Bone marrow (tissue), 2 donors: ENCODE measurements around the gene C6orf89.

Experiments
- DNase-seq, 2 donors: peaks; one replicate each; lab custom pipeline; 2025; lab: John Stamatoyannopoulos, UW

Gene C6orf89, protein sequence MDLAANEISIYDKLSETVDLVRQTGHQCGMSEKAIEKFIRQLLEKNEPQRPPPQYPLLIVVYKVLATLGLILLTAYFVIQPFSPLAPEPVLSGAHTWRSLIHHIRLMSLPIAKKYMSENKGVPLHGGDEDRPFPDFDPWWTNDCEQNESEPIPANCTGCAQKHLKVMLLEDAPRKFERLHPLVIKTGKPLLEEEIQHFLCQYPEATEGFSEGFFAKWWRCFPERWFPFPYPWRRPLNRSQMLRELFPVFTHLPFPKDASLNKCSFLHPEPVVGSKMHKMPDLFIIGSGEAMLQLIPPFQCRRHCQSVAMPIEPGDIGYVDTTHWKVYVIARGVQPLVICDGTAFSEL

DNA sequence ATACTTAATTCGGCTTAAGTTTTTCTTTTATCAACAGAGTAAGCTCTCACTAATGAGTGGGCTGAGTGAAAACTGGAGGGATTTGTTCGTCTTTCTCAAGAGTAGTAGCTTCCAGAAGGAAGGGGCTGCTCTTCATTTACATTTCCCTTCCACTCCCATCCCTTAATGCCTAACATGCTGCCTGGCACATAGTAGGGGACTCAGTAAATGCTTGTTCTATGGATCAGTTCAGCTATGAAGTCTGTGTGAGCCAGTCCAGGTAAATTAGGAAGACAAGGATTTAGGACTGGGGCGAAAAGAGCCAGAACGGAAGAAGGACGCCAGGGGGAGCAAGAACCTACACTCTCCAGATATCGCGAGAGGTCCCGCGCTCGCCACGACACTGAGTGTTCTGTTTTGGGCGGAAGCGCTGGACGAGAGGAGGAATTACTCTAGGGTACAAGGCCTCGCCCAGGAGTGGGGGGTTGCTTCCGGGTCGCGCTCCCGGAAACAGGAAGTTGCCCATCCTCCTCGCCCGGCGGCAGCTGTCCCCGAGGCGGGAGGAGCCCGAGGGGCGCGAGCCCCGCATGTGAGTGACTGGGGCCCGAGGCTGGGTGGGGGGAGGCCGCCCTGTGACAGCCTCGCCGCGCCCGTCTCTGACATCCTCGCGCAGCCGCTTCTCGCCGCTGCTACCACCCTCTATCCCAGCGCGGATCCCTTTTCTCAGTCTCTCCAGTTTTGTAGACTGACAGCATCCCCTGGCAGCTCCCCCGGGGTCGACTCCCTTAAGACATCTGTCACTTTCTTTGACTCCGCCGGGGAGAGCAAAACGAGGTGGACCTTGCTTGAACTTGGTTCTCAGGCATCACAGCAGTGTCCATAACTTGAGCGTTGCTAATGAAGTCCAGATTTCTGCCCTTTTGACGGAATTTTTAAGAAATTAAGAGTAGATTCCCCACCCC lies at the start of gene C6orf89:
TSS of gene C6orf89 (plus strand) at position 492 of the 941 bp plus-strand sequence. CDS start 13,493 bp downstream, outside the sequence.
- peak; percentile 87 to 96 for DNase-seq

DNA sequence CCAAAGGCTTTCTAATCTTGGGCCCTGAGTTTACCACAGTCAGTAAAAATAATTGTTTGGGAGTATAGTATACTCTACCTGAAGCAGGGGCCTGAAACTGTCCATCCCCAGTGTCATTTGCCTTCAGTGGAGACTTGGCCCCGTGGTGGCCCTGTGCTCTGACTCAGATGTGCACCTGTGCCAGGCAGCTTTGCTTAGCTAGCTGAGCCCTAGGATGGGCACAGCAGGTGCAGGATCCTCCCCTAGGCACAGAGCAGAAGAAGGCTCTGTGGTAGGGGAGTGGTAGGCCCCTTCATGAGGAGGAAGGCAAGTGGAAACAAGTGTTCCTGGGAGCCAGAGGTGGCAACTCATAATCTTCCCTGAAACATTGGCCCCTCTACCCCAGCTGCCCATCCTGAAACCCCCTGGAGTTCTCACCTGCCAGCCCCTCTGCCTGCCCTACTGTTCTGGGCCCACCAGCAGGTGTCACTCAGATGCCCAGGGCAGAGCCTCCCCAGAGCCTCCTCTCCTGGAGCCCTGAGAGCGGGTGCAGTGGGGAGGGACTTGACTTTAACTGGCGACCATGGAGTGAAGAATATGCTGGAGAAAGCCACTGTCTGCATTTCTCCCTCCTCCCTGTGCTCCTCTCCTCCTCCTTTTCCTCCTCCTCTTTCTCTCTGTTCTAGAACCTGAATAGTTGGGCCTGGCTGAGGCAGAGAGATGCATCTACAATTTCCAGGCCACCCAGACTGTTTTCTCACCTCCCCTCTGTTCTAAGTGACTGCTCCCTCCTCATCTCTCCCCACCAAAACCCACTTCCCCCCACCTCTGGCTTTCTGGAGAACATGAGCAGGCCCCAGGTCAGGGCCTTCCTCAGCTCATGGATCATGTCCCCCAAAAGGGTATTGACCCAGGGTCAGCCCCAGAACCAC lies 49.4 kb upstream of the C6orf89 start:
- no peak for DNase-seq

DNA sequence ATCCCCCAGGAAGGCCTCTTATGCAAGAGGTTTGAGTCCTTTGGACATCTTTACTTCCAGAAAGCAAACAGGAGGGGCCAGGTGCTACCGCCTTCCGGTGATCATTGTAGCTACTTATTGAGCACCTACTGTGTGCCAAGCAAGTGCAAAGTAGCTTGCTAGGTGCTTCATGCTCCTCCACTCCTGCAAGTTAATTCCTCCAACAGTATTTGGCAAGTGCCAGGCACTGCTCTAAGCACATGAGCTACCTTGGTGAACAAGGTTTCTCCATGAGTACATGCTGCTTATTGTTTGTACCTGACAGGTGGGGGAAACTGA lies 48.8 kb upstream of the C6orf89 start:
- DNase-seq = no peak

DNA sequence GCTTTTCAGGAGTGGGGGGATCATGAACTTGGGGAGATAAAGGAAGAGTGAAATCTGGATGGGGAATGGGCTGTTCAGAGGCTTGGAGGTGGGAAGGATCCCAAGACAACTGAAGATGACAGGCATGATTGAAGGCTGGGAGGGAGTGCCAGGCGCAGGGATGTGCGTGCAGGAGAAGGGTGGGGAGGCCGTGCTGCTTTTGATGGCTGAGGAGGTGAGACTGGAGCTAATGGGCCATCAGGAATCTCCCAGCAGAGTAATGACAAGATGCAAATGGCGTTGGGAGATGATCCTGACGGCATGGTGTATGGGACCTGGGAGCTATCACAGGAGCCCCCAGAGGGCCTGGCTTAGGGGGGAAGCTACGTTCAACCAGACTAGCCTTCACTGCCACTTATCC lies 48.1 kb upstream of the C6orf89 start:
- no peak for DNase-seq

DNA sequence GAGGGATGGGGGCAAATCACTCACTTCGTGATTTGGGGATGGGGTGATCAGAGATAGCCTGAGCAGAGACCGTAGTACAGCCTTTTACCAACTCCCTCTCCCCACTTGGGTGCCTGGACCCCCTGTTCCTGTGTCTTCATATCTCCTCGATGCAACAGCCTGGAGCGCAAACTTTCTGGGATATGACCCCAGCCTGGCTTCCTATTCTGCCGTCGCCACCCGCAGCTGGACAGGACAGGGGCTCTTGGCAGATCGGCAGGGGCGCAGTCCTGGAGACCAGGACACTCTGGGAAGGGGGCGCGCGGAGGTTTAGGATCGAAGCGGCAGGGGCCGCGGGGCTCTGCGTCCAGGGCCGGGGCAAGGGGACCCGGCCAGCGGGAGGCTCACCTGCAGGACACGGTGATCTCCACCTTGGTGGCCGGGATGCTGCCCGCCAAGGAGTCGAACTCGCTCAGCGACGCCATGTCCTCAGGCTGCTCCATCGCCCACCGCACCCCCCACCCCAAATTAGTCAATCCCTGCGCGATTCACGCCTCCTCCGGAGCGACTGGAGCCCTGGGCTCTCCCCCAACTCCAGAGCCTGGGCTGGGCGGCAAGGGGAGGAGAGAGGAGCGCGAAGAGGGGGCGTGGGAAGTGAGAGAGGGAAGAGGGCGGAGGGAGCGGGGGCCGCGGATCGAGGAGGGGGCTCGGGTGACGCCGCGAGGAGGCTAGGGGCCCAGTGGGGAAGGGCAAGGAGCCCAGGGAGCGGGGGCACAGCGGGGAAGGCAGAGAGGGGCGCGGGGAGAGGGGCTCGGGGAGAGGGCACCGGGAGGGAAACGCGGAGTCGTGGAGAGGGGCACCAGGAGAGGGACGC lies 46.6 kb upstream of the C6orf89 start, which contains the start of gene CPNE5:
TSS of gene CPNE5 (minus strand) at position 549 of the 853 bp plus-strand sequence. CDS start at position 482, 67 bp downstream.
- DNase-seq = no peak

DNA sequence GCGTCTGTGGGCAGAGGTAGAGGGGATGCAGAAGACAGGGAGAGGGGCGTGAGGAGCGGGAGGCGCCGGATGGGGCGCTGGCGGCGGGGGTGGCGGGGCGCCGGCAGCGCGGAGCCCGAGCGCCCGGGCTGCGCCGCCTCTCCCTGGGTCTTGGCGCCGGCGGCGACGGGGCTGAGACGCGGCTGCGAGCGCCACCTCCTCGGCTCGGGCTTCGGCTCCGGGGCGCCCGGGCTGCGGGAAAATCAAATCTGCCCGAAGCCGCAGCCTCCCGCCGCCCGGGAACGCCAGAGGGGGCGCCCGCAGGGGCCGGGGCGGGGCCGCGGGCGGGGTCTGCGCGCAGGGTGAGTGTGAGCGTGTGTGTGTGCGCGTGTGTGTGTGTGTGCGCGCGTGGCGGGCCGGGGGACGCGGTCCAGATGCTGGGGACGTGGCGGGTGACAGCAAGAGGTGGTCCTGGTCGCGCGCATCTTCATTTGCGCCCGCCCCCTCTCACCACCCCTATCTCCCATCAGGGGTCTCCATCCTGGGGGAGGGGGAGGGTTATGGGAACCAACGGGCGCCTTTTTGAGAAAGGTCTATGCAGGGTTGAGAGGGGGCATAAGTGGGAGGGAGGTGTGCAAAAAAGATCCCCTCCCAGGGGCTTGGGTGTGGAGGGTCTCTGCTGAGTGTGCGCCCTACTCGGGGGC lies 45.9 kb upstream of the C6orf89 start:
- DNase-seq = no peak

DNA sequence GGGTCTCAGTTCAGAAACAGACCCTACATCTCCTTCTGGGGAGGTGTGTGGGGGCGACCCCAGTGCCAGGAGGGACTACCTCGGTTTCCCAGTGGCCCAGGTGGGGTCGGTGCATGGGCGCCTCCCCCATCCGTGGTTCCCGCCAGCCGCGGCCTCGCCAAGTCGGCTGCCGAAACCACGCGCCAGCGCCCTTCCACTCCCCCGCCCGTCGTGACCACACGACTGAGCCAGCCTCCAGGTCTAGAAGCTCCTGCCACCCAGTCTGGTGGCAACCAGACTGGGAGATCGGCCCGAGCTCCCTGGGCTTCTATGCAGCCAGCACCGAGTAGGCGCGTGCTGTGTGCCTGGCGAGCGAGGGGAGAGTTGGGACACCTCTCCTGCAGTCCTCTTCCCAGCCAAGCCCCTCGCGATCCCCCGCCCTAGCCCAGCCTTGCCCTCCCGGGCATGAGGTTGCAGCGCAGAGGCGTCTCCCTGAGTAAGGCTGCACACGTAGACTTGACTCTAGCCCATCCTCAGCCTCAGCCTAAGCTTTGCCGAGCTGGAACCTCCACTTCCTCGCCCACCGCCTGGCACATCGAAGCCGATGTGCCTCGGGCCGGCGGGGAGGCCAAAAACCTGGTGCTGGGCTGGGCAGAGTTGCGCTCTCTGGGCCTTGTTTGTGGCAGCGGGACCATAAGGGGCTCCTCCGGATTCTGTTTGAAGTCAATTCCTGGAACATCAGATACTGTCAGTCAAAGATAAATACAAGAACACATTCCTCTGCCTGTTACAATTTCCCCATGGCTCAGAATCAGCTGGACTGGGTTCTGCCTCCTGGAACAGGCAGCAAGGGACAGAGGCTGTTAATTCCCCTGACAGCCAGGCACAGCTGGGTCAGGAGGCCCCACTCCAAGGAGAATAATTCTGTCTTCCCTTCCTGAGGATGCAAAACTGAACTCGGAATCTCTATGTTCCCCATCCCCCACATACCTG lies 45.0 kb upstream of the C6orf89 start:
- DNase-seq = no peak

DNA sequence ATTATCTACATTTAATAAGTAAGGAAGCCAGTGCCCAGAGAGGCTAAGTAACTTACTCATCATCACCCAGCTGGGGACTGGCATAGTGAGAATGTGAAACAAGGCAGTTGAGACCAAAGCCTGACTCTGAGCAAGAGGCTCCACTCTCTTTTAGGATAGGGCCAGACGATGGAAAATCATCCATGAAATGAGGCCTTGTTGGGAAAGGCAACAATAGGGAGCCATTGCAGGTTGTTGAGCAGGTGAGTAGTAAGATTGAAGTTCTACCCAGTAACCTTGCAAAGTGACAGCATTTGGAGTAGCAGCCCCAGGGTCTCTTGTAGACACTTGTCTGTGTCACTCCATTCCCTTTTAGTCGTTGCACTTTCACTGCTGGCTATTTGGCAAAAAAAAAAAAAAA lies 44.0 kb upstream of the C6orf89 start:
- no peak for DNase-seq

DNA sequence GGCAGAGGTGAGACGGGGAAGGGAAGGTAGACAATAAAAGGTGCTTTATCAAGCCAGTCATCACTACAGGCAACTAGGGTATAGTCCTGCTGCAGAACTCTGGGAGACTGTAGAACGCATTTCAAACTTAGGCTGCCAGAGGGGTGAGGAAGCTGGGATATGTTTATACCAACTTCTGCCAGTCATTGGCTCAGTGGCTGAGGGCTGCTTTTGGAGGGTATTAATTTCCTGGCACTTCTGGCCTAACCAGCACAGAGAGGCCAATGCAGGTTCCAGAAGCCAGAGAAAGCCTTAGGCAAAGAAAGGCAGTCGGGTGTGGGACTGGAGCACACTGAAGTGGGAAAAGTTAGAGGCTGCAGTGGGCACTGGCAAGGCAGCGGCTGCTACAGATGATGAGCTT lies 42.6 kb upstream of the C6orf89 start:
- DNase-seq = no peak

DNA sequence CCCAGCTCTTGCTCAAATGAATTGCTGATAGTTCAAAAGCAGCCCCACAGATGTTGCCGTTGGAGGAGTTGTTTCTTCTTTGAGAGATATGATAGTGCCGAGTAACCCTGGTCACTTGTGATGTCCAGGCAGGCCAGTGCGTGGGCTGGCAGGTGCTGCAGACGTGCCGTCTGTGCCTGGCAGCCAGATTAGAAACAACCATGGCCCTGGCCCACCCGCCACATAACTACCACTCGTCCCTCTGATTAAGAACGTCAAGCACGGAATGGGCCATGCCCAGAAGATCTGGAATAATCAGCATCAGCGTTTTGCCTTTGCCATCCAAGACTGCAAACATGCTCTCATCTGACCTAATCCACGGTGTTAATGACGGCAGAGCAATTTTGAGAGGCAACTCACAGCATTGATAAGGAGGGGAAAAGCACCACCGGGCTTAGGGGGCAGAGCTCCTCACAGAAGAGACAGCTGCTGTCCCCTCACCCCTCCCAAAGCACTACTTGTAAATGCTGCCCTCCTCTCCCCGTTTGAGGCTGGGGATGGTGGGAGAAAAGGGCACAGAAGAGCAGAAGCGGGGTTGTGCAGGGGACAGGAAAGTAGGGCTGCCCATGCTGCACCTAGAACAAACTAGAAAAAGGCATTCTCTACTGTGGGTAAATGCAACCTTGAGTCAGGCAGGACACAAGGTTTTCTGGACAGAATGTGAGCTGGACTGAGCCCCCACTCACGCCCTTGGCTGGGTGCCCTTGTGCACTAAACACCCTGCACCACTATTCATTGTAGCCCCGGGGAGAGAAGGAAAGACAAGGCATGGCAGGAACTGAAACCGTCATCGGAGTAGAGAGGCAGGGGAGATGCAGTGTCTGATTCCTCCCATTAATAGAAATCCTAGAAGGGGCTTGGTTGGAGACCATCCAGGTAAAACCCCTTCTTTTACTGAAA lies 41.3 kb upstream of the C6orf89 start:
- DNase-seq = no peak

DNA sequence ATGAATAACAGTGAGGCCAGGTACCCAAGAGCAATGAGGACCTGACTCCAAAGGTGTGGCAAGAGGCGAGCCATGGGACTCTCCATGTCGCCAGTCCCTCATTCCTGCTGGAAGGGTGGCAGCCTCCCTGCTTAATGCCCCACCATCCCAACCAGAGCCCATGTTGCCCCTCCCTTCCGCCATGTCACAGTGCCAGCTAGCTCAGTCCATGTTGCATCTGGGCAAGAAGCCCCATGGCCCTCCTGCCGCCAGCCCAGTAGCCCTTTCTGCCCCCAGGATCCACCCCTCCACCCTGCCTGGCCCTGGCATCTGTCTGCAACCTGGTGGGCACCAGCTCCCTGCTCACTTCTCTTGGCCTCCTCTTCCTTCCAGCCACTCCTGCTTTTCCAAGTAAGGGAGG lies 40.5 kb upstream of the C6orf89 start:
- no peak for DNase-seq

DNA sequence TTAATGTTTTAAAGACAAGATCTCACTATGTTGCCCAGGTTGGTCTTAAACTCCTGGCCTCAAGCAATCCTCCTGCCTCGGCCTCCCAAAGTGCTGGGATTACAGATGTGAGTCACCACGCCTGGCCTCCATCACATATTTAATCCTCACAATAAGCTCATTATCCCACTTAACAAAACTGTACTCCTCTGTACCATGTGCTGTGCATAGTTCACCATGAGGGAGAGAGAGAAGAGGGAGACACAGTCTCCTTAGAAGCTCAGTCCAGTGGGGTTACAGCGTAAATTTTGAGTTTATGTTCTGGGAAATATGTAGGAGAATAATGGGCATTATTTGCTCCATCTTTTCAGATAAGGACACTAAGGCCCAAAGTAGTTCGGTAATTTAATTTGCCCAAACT lies 38.6 kb upstream of the C6orf89 start:
- DNase-seq = no peak

DNA sequence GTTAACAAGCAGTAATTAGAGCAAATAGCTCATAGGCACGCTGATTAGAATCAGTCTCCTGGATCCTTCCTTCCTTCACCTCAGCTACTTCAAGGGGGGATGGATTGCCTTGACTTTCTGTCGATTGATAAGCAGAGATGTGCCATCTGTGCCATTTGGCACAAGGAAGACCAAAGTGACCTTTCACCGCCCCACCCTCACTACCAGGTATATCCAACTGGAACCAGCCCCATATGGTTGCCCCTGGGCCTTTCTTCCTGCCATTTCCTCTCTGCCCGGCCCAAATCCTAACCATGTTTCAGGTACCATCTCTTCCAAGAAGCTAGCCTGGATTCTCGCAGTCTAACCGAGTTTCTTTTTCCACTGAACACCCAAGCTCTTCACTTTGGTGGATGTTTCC lies 37.8 kb upstream of the C6orf89 start:
- DNase-seq = no peak

DNA sequence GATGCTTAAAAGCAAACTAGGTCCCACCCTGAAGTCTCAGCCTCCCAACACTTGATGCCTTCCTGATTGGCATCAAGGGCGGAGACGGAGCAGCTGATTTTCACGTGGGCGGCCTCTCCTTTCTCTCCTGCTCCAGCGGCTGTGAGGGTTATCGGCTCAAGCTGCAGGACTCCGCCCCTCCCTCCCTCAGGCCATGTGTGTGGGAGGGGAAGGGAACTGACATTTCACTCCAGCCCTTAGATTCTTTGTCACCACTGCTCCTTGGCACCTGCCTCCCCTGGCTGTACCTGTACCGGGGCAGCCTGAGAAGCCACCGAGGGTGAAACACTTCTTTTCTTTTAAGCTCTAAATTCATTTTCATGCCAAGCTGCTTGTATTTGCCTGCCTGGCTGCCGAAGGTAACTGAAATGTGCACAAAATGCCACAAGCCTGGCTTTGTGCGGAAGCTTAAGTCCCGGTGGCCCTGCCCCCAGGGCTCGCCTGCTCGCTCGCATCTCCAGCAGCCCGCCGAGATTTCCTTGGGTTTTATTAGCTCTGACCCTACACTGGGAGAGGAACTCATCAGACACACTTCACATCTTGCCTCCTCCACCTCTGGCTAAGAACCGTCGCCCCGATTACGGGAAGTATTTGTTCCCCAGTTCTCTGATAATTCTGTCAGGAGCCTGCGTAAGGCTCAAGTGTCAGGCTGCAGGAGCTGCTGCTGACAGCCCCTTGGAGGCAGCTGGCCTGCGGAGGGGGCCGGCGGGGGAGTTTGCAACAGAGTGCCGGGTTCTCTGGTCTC lies 36.9 kb upstream of the C6orf89 start:
- DNase-seq = no peak

DNA sequence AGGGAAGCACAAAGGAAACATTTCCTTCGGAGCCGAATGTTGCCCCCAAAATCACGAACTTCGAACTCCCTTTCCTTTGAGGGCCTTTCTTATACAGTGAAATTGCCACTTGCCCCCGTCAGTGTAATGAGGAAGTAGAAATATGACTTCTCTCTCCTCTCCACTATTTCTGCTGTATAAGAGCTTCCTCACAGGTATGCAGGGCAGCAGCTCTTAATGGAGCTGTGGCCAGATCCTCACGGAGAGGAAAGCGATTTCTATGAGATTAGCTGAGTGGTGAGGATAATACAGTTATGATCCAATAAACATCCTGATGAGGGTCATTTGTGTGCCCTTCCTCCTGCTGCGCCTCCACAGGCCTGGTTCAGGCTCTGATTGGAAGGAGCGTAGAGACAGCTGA lies 35.7 kb upstream of the C6orf89 start:
- DNase-seq = no peak

DNA sequence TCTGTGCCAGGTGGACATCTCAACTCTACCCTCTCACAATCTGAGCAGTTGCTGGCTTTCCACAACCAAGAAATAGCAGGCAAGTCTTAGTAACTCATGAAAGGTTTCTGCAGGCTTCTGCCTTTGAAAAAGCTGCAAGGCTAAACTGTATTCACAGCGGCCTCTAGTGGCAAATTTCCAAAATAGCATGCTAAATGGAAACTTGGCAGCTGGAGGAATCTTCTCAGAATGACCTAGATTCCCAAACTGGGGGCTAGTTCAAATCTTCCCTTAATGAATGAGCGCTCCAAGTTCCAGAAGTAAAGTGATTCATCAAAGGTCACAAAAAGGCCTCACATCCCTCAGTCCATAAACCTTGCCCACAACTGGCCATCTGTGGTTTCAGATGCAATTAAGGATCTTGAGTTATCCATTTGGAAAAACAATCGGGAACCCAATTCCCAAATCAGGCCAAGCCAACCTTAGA lies 34.6 kb upstream of the C6orf89 start:
- no peak for DNase-seq

DNA sequence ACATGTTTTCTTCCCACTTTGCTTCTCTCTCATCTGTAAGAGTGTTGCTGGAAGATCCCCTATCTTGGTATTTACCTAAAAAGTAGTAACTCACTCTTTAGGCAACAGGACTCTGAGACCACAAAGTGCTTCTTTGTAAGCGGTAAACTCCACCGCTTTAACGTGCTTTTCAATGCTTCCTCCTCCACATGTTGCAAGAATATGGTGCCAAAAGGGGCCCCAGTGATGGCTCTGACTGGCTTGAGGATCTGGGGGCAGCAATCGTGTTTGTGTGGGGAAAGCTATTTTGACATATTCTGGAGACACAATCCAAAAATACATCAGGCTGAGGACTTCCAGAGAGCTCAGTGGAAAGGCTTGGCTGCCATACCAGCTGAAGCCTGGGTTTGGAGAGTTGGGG lies 34.1 kb upstream of the C6orf89 start:
- no peak for DNase-seq
